GM12875 (cell line): Measurements from ENCODE around the gene KRTAP6-3.

Experiments
- H3K4me3 ChIP-seq: one replicate; pipeline ENCODE4 v1.5.1; 2011; ENCODE audit warnings: low read depth, low read length, control low read depth
- CTCF ChIP-seq: IDR thresholded peaks from 2 replicates; pipeline ENCODE4 v1.5.1; 2011; ENCODE audit warnings: low read depth, mild to moderate bottlenecking, control low read depth, inconsistent platforms, low read length, moderate library complexity, borderline replicate concordance; ENCODE audit not compliant: insufficient read depth

The KRTAP6-3 gene

GRCh38 chr21:30642564-30642963 lies 50.3 kb downstream of the KRTAP6-3 start, which contains the start of gene KRTAP20-3:
KRTAP20-3 (plus strand) TSS chr21:30642864.
- TF ChIP-seq CTCF = no peak
- no peak within 1 kb of the TSS for H3K4me3 ChIP-seq
